ENCODE results near the gene XK.
"Not testable (repeated sequence)": the region's sequence is repeated elsewhere in the genome, so short reads cannot be mapped to it uniquely, and the experiment has no call there.

The XK gene

DNA sequence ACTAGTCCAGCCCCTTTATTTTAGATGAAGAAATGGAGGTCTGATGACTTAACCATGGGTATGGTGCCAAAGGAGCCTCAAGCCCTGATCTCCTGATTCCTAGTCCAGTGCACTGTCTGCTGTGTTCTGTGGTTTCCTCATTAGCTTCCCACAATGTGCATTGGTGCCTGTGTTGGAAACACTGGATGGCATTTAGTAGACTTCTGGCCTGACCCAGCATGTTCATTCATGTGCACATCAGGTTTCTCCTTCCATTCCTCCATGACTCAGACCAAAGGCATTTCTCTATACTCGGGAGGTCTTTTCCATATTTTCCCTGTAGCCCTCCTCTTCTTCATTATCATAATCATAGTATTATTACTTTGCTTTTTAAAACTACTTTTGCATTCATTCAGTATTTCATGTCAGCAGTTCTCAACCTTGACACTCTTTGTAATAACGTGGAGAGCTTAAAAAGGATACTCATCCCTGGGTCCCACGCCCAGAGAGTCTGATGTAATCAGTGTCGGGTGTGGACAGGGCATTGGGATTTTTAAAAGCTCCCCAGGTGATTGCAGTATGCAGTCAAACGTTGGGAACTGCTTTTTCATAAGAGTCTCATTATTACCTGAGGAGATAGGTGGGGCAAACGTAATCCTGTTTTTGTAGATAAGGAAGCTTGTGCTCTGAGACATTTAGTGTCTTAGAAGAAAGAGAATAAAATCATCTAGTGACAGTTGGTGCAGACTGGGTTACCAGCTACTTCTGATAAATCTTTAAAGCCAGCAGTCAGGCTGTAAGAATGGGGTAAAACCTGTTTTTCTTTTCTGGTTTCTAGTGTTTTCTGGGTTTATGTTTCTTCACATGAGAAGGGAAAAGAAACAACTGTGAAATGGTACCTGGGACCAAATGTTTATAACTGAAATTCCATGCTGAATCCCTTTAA, 40.9 kb upstream of the XK start:
- Histone ChIP-seq H3K4me1 (ENCODE audit: control insufficient read depth in 1 of 2, insufficient read depth in 2 of 2, low read length in 2 of 2) (peaks cover 4 to 5% of the 10 kb centered on the region in 2 experiments), H2AK5ac (ENCODE audit: low read length) (no peak overlapping the region), H2BK12ac (ENCODE audit: low read length) (no peak overlapping the region), H3K79me2 (ENCODE audit: control insufficient read depth, insufficient read depth, low read length, poor library complexity) (no peaks in the 10 kb centered on the region), H2BK120ac (ENCODE audit: insufficient read depth, low read length, poor library complexity) (no peak overlapping the region), H2BK5ac (ENCODE audit: low read depth, low read length, poor library complexity) (no peak overlapping the region), H3K4me3 (ENCODE audit: low read depth, low read length) (no peak overlapping the region), H3K36me3 (ENCODE audit: control insufficient read depth in 1 of 2, insufficient read depth in 2 of 2, low read length in 2 of 2) (no peaks in the 10 kb centered on the region), H3K79me1 (ENCODE audit: low read length) (no peaks in the 10 kb centered on the region), H4K8ac (ENCODE audit: low read depth, low read length) (no peak overlapping the region), H4K12ac (ENCODE audit: low read depth, low read length) (no peak overlapping the region), H3K14ac (ENCODE audit: low read length) (no peak overlapping the region), H3K23ac (ENCODE audit: low read length) (no peak overlapping the region), H3K18ac (ENCODE audit: low read length) (no peak overlapping the region), H3K27me3 (ENCODE audit: insufficient read depth, low read length) (no peaks in the 10 kb centered on the region), H3K4ac (ENCODE audit: low read depth, low read length) (no peak overlapping the region), H3K27ac (ENCODE audit: low read depth, low read length) (no peak overlapping the region), H3K9me3 (ENCODE audit: insufficient read depth, low read depth, low read length) (no peaks in the 10 kb centered on the region), H3K4me2 (ENCODE audit: low read length) (no peak overlapping the region), H4K91ac (ENCODE audit: low read depth, low read length) (no peak overlapping the region), H2AFZ (ENCODE audit: insufficient read depth, low read length, poor library complexity) (no peak overlapping the region), H3K9ac (ENCODE audit: low read length) (no peak overlapping the region)
- peak; percentile 16 to 70 for DNase-seq
- WGBS (ENCODE audit: extremely low coverage, insufficient coverage, insufficient read length): no CpG with 5 or more reads among the region's 6 CpGs

- H3K36me3 ChIP-seq (ENCODE audit: control insufficient read depth in 1 of 2, insufficient read depth in 2 of 2, low read length in 2 of 2): no peaks in the 10 kb centered on the region
- no peak overlapping the region for H2AK5ac ChIP-seq (ENCODE audit: low read length)
- no peaks in the 10 kb centered on the region for H3K79me1 ChIP-seq (ENCODE audit: low read length)
- no peak overlapping the region for H3K9ac ChIP-seq (ENCODE audit: low read length)
- H2BK120ac ChIP-seq (ENCODE audit: insufficient read depth, low read length, poor library complexity): no peak overlapping the region
- no peak overlapping the region for H2BK5ac ChIP-seq (ENCODE audit: low read depth, low read length, poor library complexity)
- H4K12ac ChIP-seq (ENCODE audit: low read depth, low read length): no peak overlapping the region
- H3K27ac ChIP-seq (ENCODE audit: low read depth, low read length): no peak overlapping the region
- H3K23ac ChIP-seq (ENCODE audit: low read length): no peak overlapping the region
- H2BK12ac ChIP-seq (ENCODE audit: low read length): no peak overlapping the region
- no peak overlapping the region for H4K8ac ChIP-seq (ENCODE audit: low read depth, low read length)
- no peak overlapping the region for H3K18ac ChIP-seq (ENCODE audit: low read length)
- H3K79me2 ChIP-seq (ENCODE audit: control insufficient read depth, insufficient read depth, low read length, poor library complexity): no peaks in the 10 kb centered on the region
- H2AFZ ChIP-seq (ENCODE audit: insufficient read depth, low read length, poor library complexity): no peak overlapping the region
- no peak overlapping the region for H3K4me3 ChIP-seq (ENCODE audit: low read depth, low read length)
- H3K14ac ChIP-seq (ENCODE audit: low read length): no peak overlapping the region
- H3K9me3 ChIP-seq (ENCODE audit: insufficient read depth, low read depth, low read length): no peaks in the 10 kb centered on the region
- no peaks in the 10 kb centered on the region for H3K27me3 ChIP-seq (ENCODE audit: insufficient read depth, low read length)
- no peak overlapping the region for H3K4ac ChIP-seq (ENCODE audit: low read depth, low read length)
- no peak overlapping the region for H3K4me2 ChIP-seq (ENCODE audit: low read length)
- H3K4me1 ChIP-seq (ENCODE audit: control insufficient read depth in 1 of 2, insufficient read depth in 2 of 2, low read length in 2 of 2): peaks cover 4 to 5% of the 10 kb centered on the region in 2 experiments
- H4K91ac ChIP-seq (ENCODE audit: low read depth, low read length): no peak overlapping the region
- DNase-seq: no peak
These were observed 39.3 kb upstream of the XK start for GRCh38 chrX:37646254-37646653.

- not testable (repeated sequence) for H2BK12ac ChIP-seq (ENCODE audit: low read length); H3K27ac ChIP-seq (ENCODE audit: low read depth, low read length); H4K91ac ChIP-seq (ENCODE audit: low read depth, low read length); H3K27me3 ChIP-seq (ENCODE audit: insufficient read depth, low read length); H3K4me2 ChIP-seq (ENCODE audit: low read length); H3K4me1 ChIP-seq (ENCODE audit: control insufficient read depth in 1 of 2, insufficient read depth in 2 of 2, low read length in 2 of 2); H3K9me3 ChIP-seq (ENCODE audit: insufficient read depth, low read depth, low read length); H2BK120ac ChIP-seq (ENCODE audit: insufficient read depth, low read length, poor library complexity); H3K18ac ChIP-seq (ENCODE audit: low read length); H2AK5ac ChIP-seq (ENCODE audit: low read length); H4K12ac ChIP-seq (ENCODE audit: low read depth, low read length); H3K79me2 ChIP-seq (ENCODE audit: control insufficient read depth, insufficient read depth, low read length, poor library complexity); H3K4me3 ChIP-seq (ENCODE audit: low read depth, low read length); H3K79me1 ChIP-seq (ENCODE audit: low read length); H3K23ac ChIP-seq (ENCODE audit: low read length); H3K4ac ChIP-seq (ENCODE audit: low read depth, low read length); H2AFZ ChIP-seq (ENCODE audit: insufficient read depth, low read length, poor library complexity); H3K14ac ChIP-seq (ENCODE audit: low read length); H4K8ac ChIP-seq (ENCODE audit: low read depth, low read length); H2BK5ac ChIP-seq (ENCODE audit: low read depth, low read length, poor library complexity); H3K9ac ChIP-seq (ENCODE audit: low read length); H3K36me3 ChIP-seq (ENCODE audit: control insufficient read depth in 1 of 2, insufficient read depth in 2 of 2, low read length in 2 of 2); DNase-seq
- no CpG with 5 or more reads among the region's 2 CpGs for WGBS (ENCODE audit: extremely low coverage, insufficient coverage, insufficient read length)
These were observed 34.7 kb upstream of the XK start for GRCh38 chrX:37650879-37651278.

DNA sequence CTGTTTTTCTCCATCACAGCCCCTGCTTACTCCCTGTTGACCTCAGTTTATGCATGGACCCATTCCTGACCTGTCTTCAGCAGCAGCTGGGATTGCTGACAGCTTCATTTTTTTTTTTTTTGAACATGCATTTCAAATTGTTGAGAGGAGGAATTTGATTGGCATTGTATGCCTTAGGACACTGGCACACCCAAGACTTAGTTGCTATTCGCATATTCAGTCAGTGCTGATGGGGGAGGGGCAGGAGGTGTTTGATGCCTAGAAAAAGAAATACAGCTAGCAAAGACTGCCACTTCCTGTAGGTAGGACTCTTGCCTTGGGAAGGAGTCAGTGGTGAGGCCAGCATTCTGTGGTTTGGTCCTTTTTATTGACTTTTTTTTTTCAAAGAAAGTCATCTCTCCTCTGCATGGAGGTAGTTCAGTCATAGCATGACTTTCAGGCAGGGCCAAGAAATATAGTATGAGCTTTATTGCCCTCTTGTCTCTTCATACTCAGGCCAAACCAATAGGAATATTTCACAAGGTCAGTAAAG, 33.6 kb upstream of the XK start:
- Histone ChIP-seq H4K91ac (ENCODE audit: low read depth, low read length) (no peak overlapping the region), H3K18ac (ENCODE audit: low read length) (no peak overlapping the region), H3K23ac (ENCODE audit: low read length) (no peak overlapping the region), H4K12ac (ENCODE audit: low read depth, low read length) (no peak overlapping the region), H3K9ac (ENCODE audit: low read length) (no peak overlapping the region), H3K79me2 (ENCODE audit: control insufficient read depth, insufficient read depth, low read length, poor library complexity) (no peaks in the 10 kb centered on the region), H3K79me1 (ENCODE audit: low read length) (no peaks in the 10 kb centered on the region), H3K4me3 (ENCODE audit: low read depth, low read length) (no peak overlapping the region), H2BK120ac (ENCODE audit: insufficient read depth, low read length, poor library complexity) (no peak overlapping the region), H2AK5ac (ENCODE audit: low read length) (no peak overlapping the region), H4K8ac (ENCODE audit: low read depth, low read length) (no peak overlapping the region), H2BK5ac (ENCODE audit: low read depth, low read length, poor library complexity) (no peak overlapping the region), H3K27me3 (ENCODE audit: insufficient read depth, low read length) (no peaks in the 10 kb centered on the region), H2BK12ac (ENCODE audit: low read length) (no peak overlapping the region), H3K14ac (ENCODE audit: low read length) (no peak overlapping the region), H2AFZ (ENCODE audit: insufficient read depth, low read length, poor library complexity) (no peak overlapping the region), H3K4me1 (ENCODE audit: control insufficient read depth in 1 of 2, insufficient read depth in 2 of 2, low read length in 2 of 2) (no peaks in the 10 kb centered on the region), H3K4me2 (ENCODE audit: low read length) (no peak overlapping the region), H3K27ac (ENCODE audit: low read depth, low read length) (no peak overlapping the region), H3K36me3 (ENCODE audit: control insufficient read depth in 1 of 2, insufficient read depth in 2 of 2, low read length in 2 of 2) (no peaks in the 10 kb centered on the region), H3K9me3 (ENCODE audit: insufficient read depth, low read depth, low read length) (no peaks in the 10 kb centered on the region), H3K4ac (ENCODE audit: low read depth, low read length) (no peak overlapping the region)
- no peak for DNase-seq
- no CpG with 5 or more reads among the region's 1 CpG for WGBS (ENCODE audit: extremely low coverage, insufficient coverage, insufficient read length)

All from trophoblast cell (in vitro differentiated cells and primary cell).